Right cardiac atrium (tissue), 5 donors: ENCODE measurements around the gene KDM4C. TPM values are rescaled to one million over a fixed set of nuclear protein-coding genes. Genes with fewer than 3 reads are reported as not detected.
A peak's percentile ranks its signal among the peaks of the same experiment; 100 is the strongest.

Source experiments
- ATAC-seq, 2 donors: fragments of 200-7000 bp; cut with Tn5 transposase; one replicate each; pipeline versions ENCODE4 v1.8.0 to v1.9.1; 2020; ENCODE audit warnings: moderate library complexity in 2 of 2, mild to moderate bottlenecking in 1 of 2
- DNase-seq, 3 donors: peaks; one replicate each; pipeline ENCODE4 v3.0.0-alpha.2; 2020
- H3K27ac ChIP-seq: one replicate; pipeline ENCODE4 v1.5.1; 2013; ENCODE audit warnings: mild to moderate bottlenecking, low read length, control low read depth, moderate library complexity
- H3K27me3 ChIP-seq: one replicate; pipeline ENCODE4 v1.6.1; 2013; ENCODE audit not compliant: control insufficient read depth, insufficient read depth
- H3K4me1 ChIP-seq: one replicate; pipeline ENCODE4 v1.6.1; 2013; ENCODE audit warnings: low read length; ENCODE audit not compliant: control insufficient read depth, insufficient read depth
- H3K4me3 ChIP-seq: one replicate; pipeline ENCODE4 v1.5.1; 2013; ENCODE audit warnings: low read length, control low read depth
- H3K9me3 ChIP-seq: one replicate; pipeline ENCODE4 v1.6.1; 2013; ENCODE audit warnings: low read length; ENCODE audit not compliant: control insufficient read depth
- WGBS: extraction: QIAGEN DNeasy Blood & Tissue Kit; methylation state at CpG from one replicate; pipeline ENCODE4 v1.1.7; 2013; 5-methylcytosine and 5-hydroxymethylcytosine counted together
- intact Hi-C, 4 donors: fragments of 100-400 bp; cut with DNase I; formaldehyde crosslinking; loops; one replicate each; pipeline versions ENCODE4 v1.11.0 to v1.14.0; 2022 to 2023
- polyA plus RNA-seq: library from polyadenylated mRNA; stranded (reverse); fragments of 200-250 nt; gene quantifications from one replicate; pipeline ENCODE4 v1.2.3, GENCODE V29; 2013
- total RNA-seq, 4 donors: library from RNA; stranded (reverse); fragmentation: NEBNext Ultra II Directional; extraction: Animal tissue kit (Norgen Biotek cat#: 25700); gene quantifications; one replicate each; pipeline ENCODE4 v1.2.1, GENCODE V29; 2021
- donor health status: healthy with polysubstance abuse.
- donor health status: DM: no; HTN: yes; CAD: no.
- donor health status: DM: no; HTN: no; CAD: no.
- donor health status: DM: no; HTN: yes; CAD: no; lungs with severe emphysema.
- donor health status: DM: yes; HTN: yes; CAD: no.

The KDM4C gene
- total and polyA plus RNA-seq, 5 donors = 6.4 to 20.6 (median 17.1) TPM

GRCh38 chr9:7121055-7121454 is 363.3 kb downstream of the KDM4C start:
- H3K4me1 ChIP-seq = no peaks in the 10 kb centered on the region
- WGBS = 83% methylated on average over 2 of the region's 2 CpGs
- no peaks in the 10 kb centered on the region for H3K27me3 ChIP-seq
- H3K9me3 ChIP-seq = no peaks in the 10 kb centered on the region
- intact Hi-C loops = no loop called here
- no peak overlapping the region for H3K4me3 ChIP-seq
- no peak for DNase-seq
- no peak for ATAC-seq
- H3K27ac ChIP-seq = no peak overlapping the region

GRCh38 chr9:7121664-7122063 is 363.9 kb downstream of the KDM4C start:
- Histone ChIP-seq H3K4me3 (no peak overlapping the region), H3K27ac (no peak overlapping the region), H3K4me1 (no peaks in the 10 kb centered on the region), H3K27me3 (no peaks in the 10 kb centered on the region), H3K9me3 (no peaks in the 10 kb centered on the region)
- 99% methylated on average over 1 of the region's 1 CpG for WGBS
- no peak for ATAC-seq
- intact Hi-C loops = no loop called here
- DNase-seq = no peak

GRCh38 chr9:7123743-7124142 is 366.0 kb downstream of the KDM4C start:
- Histone ChIP-seq H3K9me3 (no peaks in the 10 kb centered on the region), H3K4me3 (no peak overlapping the region), H3K27me3 (no peaks in the 10 kb centered on the region), H3K27ac (no peak overlapping the region), H3K4me1 (no peaks in the 10 kb centered on the region)
- DNase-seq (no peak), ATAC-seq (no peak)
- intact Hi-C loops = no loop called here
- WGBS = 97% methylated on average over 4 of the region's 4 CpGs

GRCh38 chr9:7125231-7125630 is 367.5 kb downstream of the KDM4C start:
- Histone ChIP-seq H3K4me1 (no peaks in the 10 kb centered on the region), H3K9me3 (no peaks in the 10 kb centered on the region), H3K27me3 (no peaks in the 10 kb centered on the region), H3K4me3 (no peak overlapping the region), H3K27ac (no peak overlapping the region)
- 96% methylated on average over 2 of the region's 2 CpGs for WGBS
- intact Hi-C loops = no loop called here
- no peak for ATAC-seq
- DNase-seq = no peak

GRCh38 chr9:7129391-7129790 is 371.6 kb downstream of the KDM4C start:
- Histone ChIP-seq H3K27me3 (no peaks in the 10 kb centered on the region), H3K4me1 (no peaks in the 10 kb centered on the region), H3K27ac (no peak overlapping the region), H3K4me3 (no peak overlapping the region), H3K9me3 (no peaks in the 10 kb centered on the region)
- WGBS = 62% methylated on average over 2 of the region's 2 CpGs
- no peak for DNase-seq
- intact Hi-C loops = no loop called here
- no peak for ATAC-seq

- no peaks in the 10 kb centered on the region for H3K9me3 ChIP-seq
- no peak overlapping the region for H3K4me3 ChIP-seq
- H3K27ac ChIP-seq = no peak overlapping the region
- ATAC-seq = no peak
- H3K27me3 ChIP-seq = no peaks in the 10 kb centered on the region
- no peaks in the 10 kb centered on the region for H3K4me1 ChIP-seq
- intact Hi-C loops = no loop called here
- 93% methylated on average over 4 of the region's 4 CpGs for WGBS
- DNase-seq = no peak
These were observed 372.6 kb downstream of the KDM4C start for GRCh38 chr9:7130266-7130820.

DNA sequence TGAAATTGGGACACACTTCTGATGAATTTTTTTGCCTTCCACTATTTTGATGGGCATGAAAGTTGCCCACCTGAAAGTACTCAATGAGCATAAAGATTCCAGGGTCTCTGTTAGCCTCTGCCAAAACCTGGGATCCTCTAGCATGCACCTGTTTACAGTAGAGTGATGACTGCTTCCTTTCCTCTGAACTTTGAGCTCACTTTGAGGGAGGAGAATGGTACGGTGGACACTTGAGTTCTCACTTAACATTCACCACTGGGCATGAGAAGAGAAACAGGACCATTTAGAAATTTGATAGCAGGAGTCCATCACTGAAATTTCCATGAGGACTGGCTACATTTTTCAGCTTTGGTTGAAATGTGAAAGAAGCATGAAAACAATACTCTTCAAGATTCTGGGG is 374.8 kb downstream of the KDM4C start:
- H3K27ac ChIP-seq = no peak overlapping the region
- H3K4me1 ChIP-seq = no peaks in the 10 kb centered on the region

GRCh38 chr9:7135735-7136134 is 378.0 kb downstream of the KDM4C start:
- ATAC-seq (no peak), DNase-seq (no peak)
- intact Hi-C loops = no loop called here
- 94% methylated on average over 4 of the region's 4 CpGs for WGBS
- H3K27me3 ChIP-seq = no peaks in the 10 kb centered on the region
- H3K4me1 ChIP-seq = no peaks in the 10 kb centered on the region
- no peak overlapping the region for H3K27ac ChIP-seq
- H3K4me3 ChIP-seq = no peak overlapping the region
- H3K9me3 ChIP-seq = no peaks in the 10 kb centered on the region

More for the DNA sequence above, 374.8 kb downstream of the KDM4C start:
- ATAC-seq (no peak), DNase-seq (no peak)
- WGBS = 31% methylated on average over 1 of the region's 1 CpG
- H3K9me3 ChIP-seq = no peaks in the 10 kb centered on the region
- no peak overlapping the region for H3K4me3 ChIP-seq
- intact Hi-C loops = no loop called here
- no peaks in the 10 kb centered on the region for H3K27me3 ChIP-seq

DNA sequence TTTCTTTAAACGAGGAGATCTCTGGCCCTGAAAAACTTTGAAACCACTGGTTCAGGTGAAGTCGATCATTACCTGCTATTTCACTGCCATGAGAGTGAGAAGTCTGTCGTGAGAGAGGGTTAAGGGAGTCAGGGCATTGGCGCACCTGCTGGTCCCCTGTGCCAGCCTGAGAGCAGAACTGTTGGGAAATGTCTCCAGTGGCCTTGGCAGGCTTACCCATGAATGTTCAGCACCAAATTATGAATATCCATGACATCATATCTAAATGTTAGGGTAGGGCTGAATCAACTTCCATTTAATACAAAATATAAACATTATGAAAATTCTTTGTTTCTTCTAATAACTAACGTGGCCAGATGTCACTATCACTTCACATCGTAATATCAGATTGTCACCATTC is 379.3 kb downstream of the KDM4C start:
- Histone ChIP-seq H3K4me1 (no peaks in the 10 kb centered on the region), H3K4me3 (no peak overlapping the region), H3K27me3 (no peaks in the 10 kb centered on the region), H3K9me3 (no peaks in the 10 kb centered on the region), H3K27ac (no peak overlapping the region)
- 89% methylated on average over 6 of the region's 6 CpGs for WGBS
- intact Hi-C loops = no loop called here
- ATAC-seq (peak in 1 of 2 donors; percentile 29), DNase-seq (no peak)

DNA sequence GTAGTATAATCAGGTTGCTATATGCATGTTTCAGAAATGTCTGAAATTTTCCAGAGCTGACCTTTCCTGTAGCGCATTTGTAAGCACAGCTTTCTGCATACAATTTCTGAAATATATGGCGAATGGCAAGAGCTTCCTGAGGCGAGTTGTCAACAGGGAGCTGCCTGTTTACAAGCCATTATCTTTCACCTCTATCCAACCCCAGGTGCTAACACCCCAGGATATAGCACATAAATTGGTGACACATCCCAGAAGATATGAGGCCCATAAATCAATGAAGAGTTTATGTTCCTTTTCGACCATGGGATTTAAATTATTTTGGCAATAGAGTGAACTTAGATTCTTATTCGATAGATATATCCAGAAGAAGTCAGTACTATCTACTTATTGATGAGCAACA is 379.8 kb downstream of the KDM4C start:
- ATAC-seq = no peak
- H3K4me3 ChIP-seq = no peak overlapping the region
- no peaks in the 10 kb centered on the region for H3K27me3 ChIP-seq
- no peaks in the 10 kb centered on the region for H3K4me1 ChIP-seq
- H3K27ac ChIP-seq = no peak overlapping the region
- intact Hi-C loops = no loop called here
- H3K9me3 ChIP-seq = no peaks in the 10 kb centered on the region
- 90% methylated on average over 5 of the region's 5 CpGs for WGBS
- no peak for DNase-seq

GRCh38 chr9:7139886-7140285 is 382.1 kb downstream of the KDM4C start:
- H3K27me3 ChIP-seq = no peaks in the 10 kb centered on the region
- H3K9me3 ChIP-seq = no peaks in the 10 kb centered on the region
- peaks cover 3% of the 10 kb centered on the region for H3K4me1 ChIP-seq
- H3K27ac ChIP-seq = no peak overlapping the region
- WGBS = 94% methylated on average over 4 of the region's 4 CpGs
- intact Hi-C loops = no loop called here
- no peak for DNase-seq
- no peak for ATAC-seq
- no peak overlapping the region for H3K4me3 ChIP-seq

DNA sequence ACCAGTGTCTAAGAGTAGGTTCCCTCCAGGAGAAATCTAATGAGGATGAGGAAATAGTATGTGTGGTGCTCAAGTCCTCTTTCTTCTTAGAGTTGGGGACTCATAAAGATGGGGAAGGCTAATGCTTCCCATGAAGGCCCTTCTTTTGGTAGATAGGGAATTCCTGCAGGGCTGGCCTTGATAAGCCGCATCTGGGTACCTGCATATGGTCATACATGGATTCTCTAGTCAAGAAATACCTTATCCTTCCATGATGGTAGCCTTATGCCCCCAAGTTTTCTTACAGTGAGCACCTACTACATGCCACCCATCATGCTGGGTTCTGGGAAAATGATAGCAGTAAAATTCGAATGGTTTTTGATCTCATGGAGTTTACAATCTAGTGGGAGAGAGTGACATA is 382.6 kb downstream of the KDM4C start:
- Histone ChIP-seq H3K27ac (no peak overlapping the region), H3K27me3 (no peaks in the 10 kb centered on the region), H3K4me3 (no peak overlapping the region), H3K9me3 (no peaks in the 10 kb centered on the region), H3K4me1 (peaks cover 7% of the 10 kb centered on the region)
- intact Hi-C loops = no loop called here
- ATAC-seq = no peak
- WGBS = 98% methylated on average over 2 of the region's 2 CpGs
- no peak for DNase-seq
